Prostate gland (tissue), 2 donors: ENCODE data around the gene HS3ST6.

Experiments used
- CTCF ChIP-seq, 4 experiments: fragments of 200-600 bp in 2 of 4; fragments of 450-650 bp in 2 of 4; sonication (generic) in 2 of 4; IDR thresholded peaks; 1 replicate in 3 of 4; 2 replicates in 1 of 4; pipeline ENCODE4 v1.5.1; 2016 to 2019; ENCODE audit warnings: antibody characterized with exemption in 4 of 4, mild to moderate bottlenecking in 2 of 4, moderate library complexity in 2 of 4
- POLR2A ChIP-seq: fragments of 450-650 bp; IDR thresholded peaks from one replicate; pipeline ENCODE4 v1.6.1; 2016; ENCODE audit warnings: antibody characterized with exemption, mild to moderate bottlenecking

- no peak for TF ChIP-seq POLR2A
- no peak for TF ChIP-seq CTCF (IDR thresholded peaks at IDR 0.05)
Measured at GRCh38 chr16:1947369-1947670, 29.1 kb upstream of the HS3ST6 start.
